MM.1S (cell line): Measurements from ENCODE around the gene CSTPP1.

Experiments
- EZH2 ChIP-seq: fragments of 300-600 bp; sonication (generic); optimal IDR thresholded peaks from 2 replicates; pipeline ENCODE3; 2017; ENCODE audit warnings: low read depth, mild to moderate bottlenecking, antibody characterized with exemption, low read length, mixed read lengths
- EZH2phosphoT487 ChIP-seq: fragments of 300-600 bp; sonication (generic); IDR thresholded peaks from 2 replicates; pipeline ENCODE4 v1.6.1; 2018; ENCODE audit warnings: antibody characterized with exemption, low read length
- TF ChIP-seq, protein P1 (sequence below): fragments of 300-600 bp; sonication (generic); IDR thresholded peaks from 2 replicates; pipeline ENCODE4 v1.5.1; 2016; ENCODE audit warnings: antibody characterized with exemption, low read length, mixed read lengths

DNA sequence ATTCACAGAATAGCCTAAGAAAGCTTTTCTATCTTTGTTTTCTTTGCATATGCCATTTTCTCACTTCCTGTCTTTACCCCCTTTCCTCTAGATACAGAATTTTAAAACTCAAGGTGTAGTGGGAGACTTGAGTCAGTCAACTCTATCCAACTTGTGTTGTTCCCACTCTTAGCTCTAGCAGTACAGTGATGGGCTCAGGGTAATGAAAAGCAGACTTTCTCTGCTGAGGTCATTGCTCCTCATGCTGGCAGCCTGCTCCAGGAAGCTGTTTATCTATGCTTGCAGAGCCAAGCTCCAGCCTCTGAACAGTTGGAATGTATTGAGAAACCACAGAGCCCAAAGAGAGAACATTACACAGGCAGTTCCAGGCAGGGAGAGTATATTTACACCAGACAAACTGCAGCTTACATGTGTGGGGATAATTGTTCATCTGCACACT is 68.1 kb downstream of the CSTPP1 start:
- TF ChIP-seq, protein P1, sequence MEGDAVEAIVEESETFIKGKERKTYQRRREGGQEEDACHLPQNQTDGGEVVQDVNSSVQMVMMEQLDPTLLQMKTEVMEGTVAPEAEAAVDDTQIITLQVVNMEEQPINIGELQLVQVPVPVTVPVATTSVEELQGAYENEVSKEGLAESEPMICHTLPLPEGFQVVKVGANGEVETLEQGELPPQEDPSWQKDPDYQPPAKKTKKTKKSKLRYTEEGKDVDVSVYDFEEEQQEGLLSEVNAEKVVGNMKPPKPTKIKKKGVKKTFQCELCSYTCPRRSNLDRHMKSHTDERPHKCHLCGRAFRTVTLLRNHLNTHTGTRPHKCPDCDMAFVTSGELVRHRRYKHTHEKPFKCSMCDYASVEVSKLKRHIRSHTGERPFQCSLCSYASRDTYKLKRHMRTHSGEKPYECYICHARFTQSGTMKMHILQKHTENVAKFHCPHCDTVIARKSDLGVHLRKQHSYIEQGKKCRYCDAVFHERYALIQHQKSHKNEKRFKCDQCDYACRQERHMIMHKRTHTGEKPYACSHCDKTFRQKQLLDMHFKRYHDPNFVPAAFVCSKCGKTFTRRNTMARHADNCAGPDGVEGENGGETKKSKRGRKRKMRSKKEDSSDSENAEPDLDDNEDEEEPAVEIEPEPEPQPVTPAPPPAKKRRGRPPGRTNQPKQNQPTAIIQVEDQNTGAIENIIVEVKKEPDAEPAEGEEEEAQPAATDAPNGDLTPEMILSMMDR = no peak
- TF ChIP-seq EZH2 = no peak
- no peak for TF ChIP-seq EZH2phosphoT487
